ENCODE measurements around the gene STX3.

GRCh38 chr11:59729834-59730233 lies 25.3 kb upstream of the STX3 start:
- TF ChIP-seq EZH2 (IDR thresholded peaks at IDR 0.05) (no peak), POLR2AphosphoS5 (IDR thresholded peaks at IDR 0.05; ENCODE audit: borderline replicate concordance, low read depth, low read length) (no peak), FOXP2 (optimal IDR thresholded peaks at IDR 0.05; ENCODE audit: control extremely low read depth, extremely low read length, insufficient read depth) (no peak)

Data from SK-N-MC (cell line).